HepG2 (cell line): ENCODE data around the gene GNL1. TPM values are rescaled to one million over a fixed set of nuclear protein-coding genes. Genes with fewer than 3 reads are reported as not detected.
A peak's percentile ranks its signal among the peaks of the same experiment; 100 is the strongest.

Source experiments
- ATRX ChIP-seq: sonication (generic); formaldehyde crosslinking; IDR thresholded peaks from 2 replicates; pipeline ENCODE4 v1.4.0; 2020; ENCODE audit warnings: missing genetic modification reagents, borderline replicate concordance
- ETV6 ChIP-seq: sonication (generic); formaldehyde crosslinking; conservative IDR thresholded peaks from 2 replicates; pipeline ENCODE4 v1.4.0; 2020; ENCODE audit warnings: missing genetic modification reagents
- HDAC2 ChIP-seq: sonication (generic); formaldehyde crosslinking; IDR thresholded peaks from 2 replicates; pipeline ENCODE4 v1.4.0; 2020; ENCODE audit warnings: missing genetic modification reagents
- HNRNPLL ChIP-seq: fragments of 200-400 bp; formaldehyde crosslinking; IDR thresholded peaks from 2 replicates; pipeline ENCODE4 v1.6.1; 2017; ENCODE audit warnings: mild to moderate bottlenecking, low read depth, low read length; ENCODE audit not compliant: poor library complexity, severe bottlenecking
- IRX3 ChIP-seq: sonication (generic); formaldehyde crosslinking; IDR thresholded peaks from 2 replicates; pipeline ENCODE4 v1.8.1; 2023; ENCODE audit warnings: mild to moderate bottlenecking, low read depth, missing genetic modification reagents, borderline replicate concordance
- JDP2 ChIP-seq: sonication (generic); formaldehyde crosslinking; IDR thresholded peaks from 2 replicates; pipeline ENCODE4 v1.8.1; 2022; ENCODE audit warnings: missing genetic modification reagents, borderline replicate concordance
- KDM2A ChIP-seq: sonication (generic); formaldehyde crosslinking; IDR thresholded peaks from 2 replicates; pipeline ENCODE4 v1.4.0; 2020; ENCODE audit warnings: low read depth, missing genetic modification reagents, borderline replicate concordance
- KDM6A ChIP-seq: IDR thresholded peaks from 2 replicates; pipeline ENCODE4 v1.6.1; 2016; ENCODE audit warnings: low read depth
- NFRKB ChIP-seq: fragments of 450-650 bp; IDR thresholded peaks from 2 replicates; pipeline ENCODE4 v1.6.1; 2017
- RBAK ChIP-seq: sonication (generic); formaldehyde crosslinking; IDR thresholded peaks from 2 replicates; pipeline ENCODE4 v1.5.1; 2020; ENCODE audit warnings: mild to moderate bottlenecking, missing genetic modification reagents
- SALL2 ChIP-seq: sonication (generic); formaldehyde crosslinking; IDR thresholded peaks from 2 replicates; pipeline ENCODE4 v1.8.1; 2023; ENCODE audit warnings: mild to moderate bottlenecking, missing genetic modification reagents, inconsistent platforms
- U2AF1 ChIP-seq: fragments of 200-400 bp; formaldehyde crosslinking; optimal IDR thresholded peaks from 2 replicates; pipeline ENCODE3; 2017; ENCODE audit warnings: mild to moderate bottlenecking, low read depth, low read length
- ZMYM3 ChIP-seq: sonication (generic); formaldehyde crosslinking; IDR thresholded peaks from 2 replicates; pipeline ENCODE4 v1.5.1; 2020; ENCODE audit warnings: mild to moderate bottlenecking, missing genetic modification reagents
- ZNF224 ChIP-seq: sonication (generic); formaldehyde crosslinking; IDR thresholded peaks from 2 replicates; pipeline ENCODE4 v1.5.0; 2020; ENCODE audit warnings: mild to moderate bottlenecking, missing genetic modification reagents
- ZNF337 ChIP-seq: sonication (generic); formaldehyde crosslinking; IDR thresholded peaks from 2 replicates; pipeline ENCODE4 v1.5.1; 2020; ENCODE audit warnings: missing genetic modification reagents, low read depth, mild to moderate bottlenecking, borderline replicate concordance
- ZNF510 ChIP-seq: sonication (generic); formaldehyde crosslinking; IDR thresholded peaks from 2 replicates; pipeline ENCODE4 v1.4.0; 2020; ENCODE audit warnings: low read depth, mild to moderate bottlenecking, missing genetic modification reagents
- ZNF530 ChIP-seq: sonication (generic); formaldehyde crosslinking; IDR thresholded peaks from 2 replicates; pipeline ENCODE4 v1.5.0; 2020; ENCODE audit warnings: low read depth, mild to moderate bottlenecking, missing genetic modification reagents
- ZNF567 ChIP-seq: sonication (generic); formaldehyde crosslinking; IDR thresholded peaks from 2 replicates; pipeline ENCODE4 v1.8.1; 2023; ENCODE audit warnings: mild to moderate bottlenecking, missing genetic modification reagents, borderline replicate concordance
- ZNF569 ChIP-seq: sonication (generic); formaldehyde crosslinking; IDR thresholded peaks from 2 replicates; pipeline ENCODE4 v1.5.0; 2020; ENCODE audit warnings: mild to moderate bottlenecking, missing genetic modification reagents, moderate library complexity, borderline replicate concordance
- ZNF777 ChIP-seq: sonication (generic); formaldehyde crosslinking; IDR thresholded peaks from 2 replicates; pipeline ENCODE4 v1.4.0; 2020; ENCODE audit warnings: missing genetic modification reagents
- polyA plus RNA-seq, 8 experiments: library from polyadenylated mRNA; depleted of rRNA in 3 of 8; stranded (reverse) in 7 of 8; unstranded in 1 of 8; fragments of >200 nt; fragmentation: Illumina TruSeq in 4 of 8; extraction: Trizol in 4 of 8; gene quantifications; 2 replicates each; pipeline versions ENCODE4 v1.2.1 to v1.2.3, GENCODE V29; 2011 to 2016; ENCODE audit warnings: low read depth in 4 of 8, missing spikeins in 1 of 8, mixed read lengths in 1 of 8; ENCODE audit not compliant: insufficient read depth in 1 of 8
- total RNA-seq, 5 experiments: library from RNA; depleted of rRNA; stranded (reverse); fragments of >200 nt; fragmentation: Illumina TruSeq; extraction: Trizol; gene quantifications; 2 replicates each; pipeline ENCODE4 v1.2.3, GENCODE V29; 2016; ENCODE audit warnings: low read depth in 1 of 5
- TF ChIP-seq, protein P1 (sequence below): sonication (generic); formaldehyde crosslinking; IDR thresholded peaks from 2 replicates; pipeline ENCODE4 v1.4.0; 2020; ENCODE audit warnings: mild to moderate bottlenecking, low read depth, missing genetic modification reagents
- TF ChIP-seq, protein P2 (sequence below): sonication (generic); formaldehyde crosslinking; IDR thresholded peaks from 2 replicates; pipeline ENCODE4 v1.8.1; 2023; ENCODE audit warnings: mild to moderate bottlenecking, missing genetic modification reagents
- TF ChIP-seq, protein P3 (sequence below): sonication (generic); formaldehyde crosslinking; conservative IDR thresholded peaks from 2 replicates; pipeline ENCODE4 v1.4.0; 2020; ENCODE audit warnings: mild to moderate bottlenecking, missing genetic modification reagents, moderate library complexity
- TF ChIP-seq, protein P4 (sequence below): IDR thresholded peaks from 2 replicates; pipeline ENCODE4 v1.6.1; 2018; ENCODE audit warnings: missing genetic modification reagents

Gene GNL1
- total and polyA plus RNA-seq, 2 of the 13 experiments (the other 11 are each of a cell fraction or from before 2014, with no cell fraction given) = 35.0 to 55.6 TPM

DNA sequence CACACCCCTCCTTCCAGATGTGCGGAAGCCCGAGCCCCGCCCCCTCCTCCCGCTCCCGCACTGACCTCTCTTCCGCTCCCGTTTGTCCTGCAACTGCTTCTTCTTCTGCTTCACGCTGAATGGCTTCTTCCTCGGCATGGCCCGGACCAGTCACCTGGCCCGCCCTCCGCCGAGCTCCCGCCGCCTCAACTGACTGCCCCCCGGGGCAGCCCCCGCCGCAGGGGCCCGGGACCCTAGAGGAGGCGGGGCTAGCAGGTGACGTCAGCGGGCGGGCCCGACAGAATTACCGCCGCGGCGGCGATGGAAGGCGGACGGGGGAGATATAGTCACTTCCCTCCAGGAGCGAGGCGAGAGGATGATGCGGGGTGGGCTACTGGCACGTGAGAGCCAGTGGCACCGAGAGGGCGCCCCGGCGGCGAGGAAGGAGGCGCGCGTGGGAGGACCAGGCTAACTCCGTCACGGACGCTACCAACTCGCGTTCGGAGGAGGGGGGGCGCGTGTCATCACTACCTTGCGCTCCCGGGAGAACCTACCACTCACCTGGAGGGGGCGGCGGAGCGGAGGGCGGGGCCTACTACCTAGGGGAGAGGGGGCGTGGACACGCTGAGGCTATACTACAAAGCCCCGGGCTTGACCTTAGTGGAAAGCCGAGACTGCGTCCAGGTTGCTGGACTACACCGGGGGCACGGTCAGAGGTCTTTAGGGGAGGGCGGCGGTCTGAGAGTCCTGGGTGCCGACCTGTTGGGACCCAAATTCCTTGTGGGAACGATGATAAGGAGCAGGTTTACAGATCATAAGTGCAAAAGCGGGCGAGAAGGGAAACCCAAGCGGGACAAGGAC lies at the start of gene GNL1 (continued):
- TF ChIP-seq, protein P1, sequence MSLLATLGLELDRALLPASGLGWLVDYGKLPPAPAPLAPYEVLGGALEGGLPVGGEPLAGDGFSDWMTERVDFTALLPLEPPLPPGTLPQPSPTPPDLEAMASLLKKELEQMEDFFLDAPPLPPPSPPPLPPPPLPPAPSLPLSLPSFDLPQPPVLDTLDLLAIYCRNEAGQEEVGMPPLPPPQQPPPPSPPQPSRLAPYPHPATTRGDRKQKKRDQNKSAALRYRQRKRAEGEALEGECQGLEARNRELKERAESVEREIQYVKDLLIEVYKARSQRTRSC (CRISPR knock-in tag) = no peak; the same call in 1 of the 2 replicates
- no peak for TF ChIP-seq ZNF510 (CRISPR knock-in tag)
- no peak for TF ChIP-seq ZNF337 (CRISPR knock-in tag)
- no peak for TF ChIP-seq KDM6A (CRISPR knock-in tag)
- no peak for TF ChIP-seq ZNF530 (CRISPR knock-in tag)
- TF ChIP-seq, protein P2, sequence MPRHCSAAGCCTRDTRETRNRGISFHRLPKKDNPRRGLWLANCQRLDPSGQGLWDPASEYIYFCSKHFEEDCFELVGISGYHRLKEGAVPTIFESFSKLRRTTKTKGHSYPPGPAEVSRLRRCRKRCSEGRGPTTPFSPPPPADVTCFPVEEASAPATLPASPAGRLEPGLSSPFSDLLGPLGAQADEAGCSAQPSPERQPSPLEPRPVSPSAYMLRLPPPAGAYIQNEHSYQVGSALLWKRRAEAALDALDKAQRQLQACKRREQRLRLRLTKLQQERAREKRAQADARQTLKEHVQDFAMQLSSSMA = no peak; the same call in 1 of the 2 replicates
- no peak for TF ChIP-seq JDP2 (CRISPR knock-in tag)
- no peak for TF ChIP-seq ZNF224 (CRISPR knock-in tag)
- TF ChIP-seq SALL2 (CRISPR knock-in tag) = peak; percentile 32
- peak; percentile 65 for TF ChIP-seq U2AF1
- TF ChIP-seq, protein P3, sequence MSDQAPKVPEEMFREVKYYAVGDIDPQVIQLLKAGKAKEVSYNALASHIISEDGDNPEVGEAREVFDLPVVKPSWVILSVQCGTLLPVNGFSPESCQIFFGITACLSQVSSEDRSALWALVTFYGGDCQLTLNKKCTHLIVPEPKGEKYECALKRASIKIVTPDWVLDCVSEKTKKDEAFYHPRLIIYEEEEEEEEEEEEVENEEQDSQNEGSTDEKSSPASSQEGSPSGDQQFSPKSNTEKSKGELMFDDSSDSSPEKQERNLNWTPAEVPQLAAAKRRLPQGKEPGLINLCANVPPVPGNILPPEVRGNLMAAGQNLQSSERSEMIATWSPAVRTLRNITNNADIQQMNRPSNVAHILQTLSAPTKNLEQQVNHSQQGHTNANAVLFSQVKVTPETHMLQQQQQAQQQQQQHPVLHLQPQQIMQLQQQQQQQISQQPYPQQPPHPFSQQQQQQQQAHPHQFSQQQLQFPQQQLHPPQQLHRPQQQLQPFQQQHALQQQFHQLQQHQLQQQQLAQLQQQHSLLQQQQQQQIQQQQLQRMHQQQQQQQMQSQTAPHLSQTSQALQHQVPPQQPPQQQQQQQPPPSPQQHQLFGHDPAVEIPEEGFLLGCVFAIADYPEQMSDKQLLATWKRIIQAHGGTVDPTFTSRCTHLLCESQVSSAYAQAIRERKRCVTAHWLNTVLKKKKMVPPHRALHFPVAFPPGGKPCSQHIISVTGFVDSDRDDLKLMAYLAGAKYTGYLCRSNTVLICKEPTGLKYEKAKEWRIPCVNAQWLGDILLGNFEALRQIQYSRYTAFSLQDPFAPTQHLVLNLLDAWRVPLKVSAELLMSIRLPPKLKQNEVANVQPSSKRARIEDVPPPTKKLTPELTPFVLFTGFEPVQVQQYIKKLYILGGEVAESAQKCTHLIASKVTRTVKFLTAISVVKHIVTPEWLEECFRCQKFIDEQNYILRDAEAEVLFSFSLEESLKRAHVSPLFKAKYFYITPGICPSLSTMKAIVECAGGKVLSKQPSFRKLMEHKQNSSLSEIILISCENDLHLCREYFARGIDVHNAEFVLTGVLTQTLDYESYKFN = peak; percentile 32
- TF ChIP-seq, protein P4, sequence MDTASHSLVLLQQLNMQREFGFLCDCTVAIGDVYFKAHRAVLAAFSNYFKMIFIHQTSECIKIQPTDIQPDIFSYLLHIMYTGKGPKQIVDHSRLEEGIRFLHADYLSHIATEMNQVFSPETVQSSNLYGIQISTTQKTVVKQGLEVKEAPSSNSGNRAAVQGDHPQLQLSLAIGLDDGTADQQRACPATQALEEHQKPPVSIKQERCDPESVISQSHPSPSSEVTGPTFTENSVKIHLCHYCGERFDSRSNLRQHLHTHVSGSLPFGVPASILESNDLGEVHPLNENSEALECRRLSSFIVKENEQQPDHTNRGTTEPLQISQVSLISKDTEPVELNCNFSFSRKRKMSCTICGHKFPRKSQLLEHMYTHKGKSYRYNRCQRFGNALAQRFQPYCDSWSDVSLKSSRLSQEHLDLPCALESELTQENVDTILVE (CRISPR knock-in tag) = peak; percentile 76
- TF ChIP-seq HNRNPLL = peak; percentile 35
- TF ChIP-seq ATRX (CRISPR knock-in tag) = no peak
- TF ChIP-seq ZNF777 (CRISPR knock-in tag) = peak; percentile 67; the same call in 1 of the 2 replicates
- peak; percentile 31; the same call in 1 of the 2 replicates for TF ChIP-seq ZMYM3 (CRISPR knock-in tag)
- TF ChIP-seq IRX3 (CRISPR knock-in tag) = peak; percentile 83; the same call in 1 of the 2 replicates
- peak; percentile 90 for TF ChIP-seq KDM2A
- no peak for TF ChIP-seq ETV6 (CRISPR knock-in tag)
- TF ChIP-seq NFRKB = no peak
- no peak for TF ChIP-seq HDAC2 (CRISPR knock-in tag)
- no peak for TF ChIP-seq RBAK (CRISPR knock-in tag)
- TF ChIP-seq ZNF569 (CRISPR knock-in tag) = no peak
- peak; percentile 21; the same call in 1 of the 2 replicates for TF ChIP-seq ZNF567 (CRISPR knock-in tag)
